GM20000 (cell line): Measurements from ENCODE around the gene GNAS-AS1.

Experiments used
- DNase-seq: peaks from one replicate; pipeline ENCODE4 v3.0.0; 2012; ENCODE audit warnings: low spot score
- CTCF ChIP-seq: IDR thresholded peaks from 2 replicates; pipeline ENCODE4 v1.5.1; 2012; ENCODE audit warnings: mild to moderate bottlenecking, control low read depth; ENCODE audit errors: extremely low read depth, missing control alignments

The GNAS-AS1 gene

GRCh38 chr20:58890518-58891085, 39.9 kb upstream of the GNAS-AS1 start:
- DNase-seq, result peak; percentile 75
- no peak for TF ChIP-seq CTCF

GRCh38 chr20:58889798-58890517, 39.3 kb upstream of the GNAS-AS1 start:
- TF ChIP-seq CTCF, result no peak
- DNase-seq, result peak; percentile 33

- DNase-seq, result no peak
- no peak for TF ChIP-seq CTCF
Observed at GRCh38 chr20:58889334-58889760, 38.6 kb upstream of the GNAS-AS1 start.

- TF ChIP-seq CTCF, result no peak
- peak; percentile 93 for DNase-seq
Observed at GRCh38 chr20:58888521-58889333, 38.0 kb upstream of the GNAS-AS1 start.

GRCh38 chr20:58888103-58888502, 37.4 kb upstream of the GNAS-AS1 start:
- TF ChIP-seq CTCF, result no peak
- DNase-seq, result no peak

- TF ChIP-seq CTCF, result no peak
- peak; percentile 64 for DNase-seq
Observed at GRCh38 chr20:58886546-58886945, 35.8 kb upstream of the GNAS-AS1 start.

- no peak for DNase-seq
- TF ChIP-seq CTCF, result no peak
Observed at GRCh38 chr20:58884966-58885365, 34.3 kb upstream of the GNAS-AS1 start.
